HG03521 (cell line): ENCODE data around the gene PDE7B.
"Not testable (repeated sequence)": the region's sequence is repeated elsewhere in the genome, so short reads cannot be mapped to it uniquely, and the experiment has no call there.

Experiments
- ATAC-seq: cut with Tn5 transposase; IDR thresholded peaks from one replicate; pipeline ENCODE4 v1.9.1; 2021; ENCODE audit warnings: mild to moderate bottlenecking, moderate library complexity; ENCODE audit not compliant: unreplicated experiment

The PDE7B gene

GRCh38 chr6:136094812-136095211, 243.3 kb downstream of the PDE7B start:
- ATAC-seq: no peak

DNA sequence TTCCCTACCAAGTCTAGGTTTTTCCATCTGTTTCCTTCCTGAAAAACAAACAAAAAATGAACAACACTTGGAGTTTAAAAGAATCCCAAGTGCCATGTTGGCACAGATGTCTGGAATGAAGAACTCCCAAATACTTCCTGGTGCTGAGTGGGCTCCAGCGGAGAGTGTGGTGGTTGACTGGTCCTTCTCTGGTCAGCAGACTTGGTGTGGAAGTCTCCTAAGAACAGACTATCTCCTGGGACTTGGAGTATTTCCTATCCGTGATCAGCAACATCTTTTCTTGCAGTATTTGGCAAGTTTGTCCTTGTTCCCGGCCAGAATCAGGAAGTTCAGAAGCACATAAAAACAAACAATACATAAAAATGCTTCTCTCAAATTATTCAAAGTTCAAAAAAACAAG, 244.5 kb downstream of the PDE7B start:
- no peak for ATAC-seq

- no peak for ATAC-seq
Measured at GRCh38 chr6:136102991-136103688, 251.6 kb downstream of the PDE7B start.

DNA sequence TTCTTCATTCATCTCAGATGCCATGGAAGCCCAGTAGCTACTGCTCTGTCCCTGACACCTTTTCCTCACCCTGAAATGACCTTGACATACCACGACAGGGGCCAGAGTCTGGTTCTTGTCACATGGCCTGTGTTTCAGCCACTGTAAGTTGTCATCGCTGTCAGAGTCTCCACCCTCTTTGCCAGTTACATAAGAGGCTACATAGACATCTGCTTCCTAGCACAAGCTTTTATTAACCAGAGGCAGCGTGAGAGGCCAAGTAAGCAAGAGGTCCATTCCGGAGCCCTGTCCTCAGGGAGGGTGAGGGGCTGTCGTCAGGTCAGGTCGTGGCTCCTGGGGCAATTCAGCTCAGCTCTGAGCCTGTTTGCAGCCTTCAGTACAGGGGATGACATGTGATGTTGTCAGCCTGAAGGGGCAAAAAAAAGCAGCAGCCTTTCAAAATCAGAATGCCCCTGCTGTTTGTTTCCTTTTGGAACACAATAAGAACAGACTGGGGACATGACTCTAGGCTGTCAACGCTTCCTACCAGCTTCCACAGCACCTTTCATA, 252.3 kb downstream of the PDE7B start:
- no peak for ATAC-seq

- no peak for ATAC-seq
Measured at GRCh38 chr6:136104556-136104955, 253.1 kb downstream of the PDE7B start.

DNA sequence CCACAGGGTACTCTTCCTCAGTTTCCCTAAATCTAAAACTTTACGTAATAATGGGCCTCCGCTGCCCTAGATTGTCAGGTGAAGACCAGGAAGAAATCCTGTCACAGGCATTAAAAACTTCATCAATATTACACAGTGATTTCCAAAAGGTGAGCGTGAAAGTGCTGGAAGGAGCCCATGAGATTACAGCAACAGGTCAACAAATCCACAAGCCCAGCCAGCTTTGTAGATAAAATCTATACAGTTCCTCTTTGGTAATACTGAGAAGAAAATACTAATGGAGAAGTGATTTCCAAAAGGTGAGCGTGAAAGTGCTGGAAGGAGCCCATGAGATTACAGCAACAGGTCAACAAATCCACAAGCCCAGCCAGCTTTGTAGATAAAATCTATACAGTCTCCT, 254.3 kb downstream of the PDE7B start:
- not testable (repeated sequence) for ATAC-seq

DNA sequence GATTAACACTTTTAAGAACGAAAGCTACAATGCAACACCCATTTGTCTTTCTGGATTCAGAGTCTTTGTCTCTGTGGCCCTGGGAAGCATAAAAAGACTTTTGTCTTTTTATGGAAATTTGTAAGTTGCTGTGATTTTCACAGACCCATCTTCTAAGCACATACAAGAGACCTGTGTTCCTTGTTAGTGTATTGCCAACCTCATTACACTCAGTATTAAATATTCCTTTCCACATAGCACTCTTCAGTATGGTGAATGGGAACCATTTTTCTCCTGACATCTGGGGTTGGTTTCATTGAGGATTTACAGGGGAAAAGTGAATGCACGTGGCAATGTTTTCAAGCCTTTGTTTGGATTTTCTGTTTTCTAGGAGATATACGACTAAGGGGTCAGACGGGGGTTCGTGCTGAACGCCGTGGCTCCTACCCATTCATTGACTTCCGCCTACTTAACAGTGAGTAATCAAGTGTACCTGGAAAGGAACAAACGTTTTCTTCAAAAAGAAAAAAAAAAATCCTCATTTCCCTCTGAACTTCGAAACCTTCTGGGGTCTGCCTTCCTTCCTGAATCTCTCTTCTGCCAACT, 257.0 kb downstream of the PDE7B start:
- no peak for ATAC-seq

- ATAC-seq: no peak
Measured at GRCh38 chr6:136111831-136112230, 260.3 kb downstream of the PDE7B start.

DNA sequence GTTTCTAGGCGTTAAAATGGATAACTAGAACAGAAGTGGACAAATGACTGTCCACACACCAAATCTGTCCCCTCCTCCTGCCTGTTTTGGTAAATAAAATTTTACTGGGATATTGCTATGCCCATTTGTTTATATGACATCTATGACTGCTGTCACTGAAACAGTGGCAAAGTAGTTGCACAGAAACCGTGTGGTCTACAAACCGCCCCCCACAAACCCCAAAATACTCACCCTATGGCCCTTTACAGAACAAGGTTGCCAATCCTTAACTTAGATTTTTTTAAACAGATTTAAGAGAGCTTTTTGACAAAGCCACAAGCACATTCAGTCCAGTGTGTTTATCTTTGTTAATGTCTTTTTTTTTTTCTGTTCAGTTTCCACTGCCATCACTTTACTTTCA, 260.8 kb downstream of the PDE7B start:
- ATAC-seq: no peak

- no peak for ATAC-seq
Measured at GRCh38 chr6:136113736-136114173, 262.3 kb downstream of the PDE7B start.

- no peak for ATAC-seq
Measured at GRCh38 chr6:136114661-136115060, 263.2 kb downstream of the PDE7B start.

GRCh38 chr6:136115941-136116340, 264.4 kb downstream of the PDE7B start:
- no peak for ATAC-seq

DNA sequence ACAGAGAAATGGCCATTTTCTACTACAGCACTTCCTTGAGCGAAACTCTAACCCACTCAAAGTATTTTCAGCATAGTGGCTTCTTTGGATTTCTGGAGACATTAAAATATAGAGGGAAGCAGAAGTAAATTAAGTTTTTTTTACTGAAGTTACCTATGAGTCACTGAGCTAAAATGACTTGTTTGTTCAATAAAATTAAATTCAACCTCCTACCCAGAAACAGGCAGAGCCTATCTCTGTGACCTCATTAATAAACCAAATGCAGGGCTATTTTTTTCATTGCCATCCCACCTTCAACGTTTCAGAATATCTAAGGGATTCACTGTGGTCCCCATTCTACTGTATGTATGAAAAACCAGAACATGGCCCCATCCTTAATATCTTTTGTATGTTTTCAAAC, 265.6 kb downstream of the PDE7B start:
- ATAC-seq: no peak

- ATAC-seq: no peak
Measured at GRCh38 chr6:136118787-136119186, 267.3 kb downstream of the PDE7B start.

DNA sequence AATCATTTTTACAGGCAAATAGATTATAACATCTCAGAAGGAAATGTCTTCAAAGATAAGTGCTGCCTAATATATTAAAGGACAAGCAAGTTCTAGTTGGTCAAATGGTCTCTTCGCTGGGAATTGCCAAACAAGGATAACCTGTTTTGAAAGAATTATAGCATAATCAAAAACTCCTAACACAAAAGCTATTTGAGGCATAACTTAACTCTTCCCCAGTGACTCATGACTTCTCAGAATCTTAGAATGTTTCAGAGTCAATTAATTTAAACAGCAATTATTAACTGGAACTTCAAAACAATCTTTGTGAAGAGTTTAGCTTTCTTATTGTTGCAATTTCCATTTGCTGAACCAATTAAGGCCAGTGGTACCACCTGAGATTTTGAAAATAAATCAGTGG, 272.0 kb downstream of the PDE7B start:
- no peak for ATAC-seq

- ATAC-seq: no peak
Measured at GRCh38 chr6:136125585-136125984, 274.1 kb downstream of the PDE7B start.

DNA sequence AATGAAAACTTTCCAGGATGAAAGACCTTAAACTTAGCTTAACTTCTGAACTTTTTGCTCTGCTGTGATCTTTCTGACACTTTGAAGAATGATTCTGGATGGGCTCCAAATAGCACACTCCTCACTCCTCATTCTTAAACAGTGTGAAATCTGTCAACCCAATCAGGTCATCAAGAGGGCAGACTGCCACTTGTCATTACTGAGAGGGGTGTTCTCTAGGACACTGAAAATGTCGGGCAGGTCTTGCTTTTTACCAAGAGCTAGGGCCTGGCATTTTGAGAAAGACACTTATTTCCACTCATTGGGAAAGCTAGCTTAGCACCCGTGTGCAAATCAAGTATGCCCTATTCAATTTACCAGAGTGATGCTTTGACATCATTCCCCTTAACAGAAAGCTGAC, 276.4 kb downstream of the PDE7B start:
- ATAC-seq: no peak

DNA sequence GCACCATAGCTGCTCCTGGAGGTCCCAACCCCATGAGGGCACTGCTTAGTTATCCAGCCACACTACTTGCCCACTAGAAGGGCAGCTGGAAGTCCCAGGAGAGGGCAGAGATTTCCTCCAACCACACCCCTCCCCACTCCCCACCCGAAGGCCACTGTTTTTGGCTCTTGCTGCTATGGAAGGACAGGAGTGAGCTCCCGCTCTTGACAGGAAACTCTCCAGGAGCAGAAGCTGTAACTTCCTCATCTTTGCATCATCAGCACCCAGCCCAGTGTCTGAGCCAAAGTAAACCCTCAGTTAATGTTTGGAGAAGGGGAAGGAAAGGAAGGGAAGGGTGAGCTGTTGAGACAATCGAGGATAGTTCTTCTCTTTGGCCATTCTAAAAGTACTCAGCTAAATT, 277.9 kb downstream of the PDE7B start:
- no peak for ATAC-seq

- no peak for ATAC-seq
Measured at GRCh38 chr6:136134268-136134667, 282.8 kb downstream of the PDE7B start.

GRCh38 chr6:136134751-136135150, 283.2 kb downstream of the PDE7B start:
- no peak for ATAC-seq

- ATAC-seq: no peak
Measured at GRCh38 chr6:136136274-136136673, 284.8 kb downstream of the PDE7B start.

GRCh38 chr6:136137008-136137692, 285.6 kb downstream of the PDE7B start:
- no peak for ATAC-seq
